ENCODE data around the gene TCTN1. TPM values are rescaled to one million over a fixed set of nuclear protein-coding genes. Genes with fewer than 3 reads are reported as not detected.

The TCTN1 gene
- total and polyA plus RNA-seq, 2 of the 13 experiments (the other 11 are each of a cell fraction or from before 2014, with no cell fraction given) = 13.6 to 16.0 TPM

- in situ Hi-C loops (cut with HindIII; ENCODE audit: extremely low pct_ligation_motif_present, low pct_unique_long_range_greater_than_20kb) (no loop called here), intact Hi-C loops (cut with micrococcal nuclease; ENCODE audit: unreplicated experiment) (no loop called here)
- Histone ChIP-seq H3K79me2 (ENCODE audit: insufficient read depth, low read length) (no peaks in the 10 kb centered on the region), H3K9me3 (ENCODE audit: low read length) (no peaks in the 10 kb centered on the region), H3K9ac (ENCODE audit: insufficient read depth, low read depth, low read length) (no peak overlapping the region), H3K27ac (ENCODE audit: extremely low read length, insufficient read depth, low read length) (no peak overlapping the region), H3K36me3 (replicated peaks in 1 of 2; ENCODE audit: control insufficient read depth in 1 of 2, insufficient read depth in 2 of 2, low read length in 2 of 2) (no peaks in the 10 kb centered on the region), H3K4me1 (ENCODE audit: insufficient read depth, low read length) (peaks cover 12% of the 10 kb centered on the region), H4K20me1 (ENCODE audit: insufficient read depth, low read length) (no peaks in the 10 kb centered on the region), H3K4me2 (ENCODE audit: low read depth, low read length) (no peak overlapping the region), H3K4me3 (replicated peaks in 1 of 3; ENCODE audit: insufficient read depth in 1 of 3, low read depth in 2 of 3, low read length in 3 of 3) (no peak overlapping the region), H3K27me3 (ENCODE audit: control insufficient read depth in 1 of 2, insufficient read depth in 2 of 2, low read length in 2 of 2) (no peaks in the 10 kb centered on the region), H2AFZ (ENCODE audit: low read length) (no peak overlapping the region)
- BruUV-seq (replicated peaks) = no TSS peak
- TF ChIP-seq ZNF577 (CRISPR knock-in tag; IDR thresholded peaks at IDR 0.05; ENCODE audit: borderline replicate concordance, low read depth) (no peak), ZNF234 (CRISPR knock-in tag; conservative IDR thresholded peaks at IDR 0.05) (no peak)
- 86% methylated on average over 7 of the region's 7 CpGs for WGBS (ENCODE audit: low lambda C conversion rate)
- FAIRE-seq (no peak), ATAC-seq (no peak), DNase-seq (ENCODE audit: low spot score) (no peak)
- ChIA-PET POLR2A (no interaction called here), CTCF (ENCODE audit: low intra/inter-chr PET ratio, low total read pairs) (no interaction called here)
Observed at GRCh38 chr12:110647631-110648040, 33.7 kb downstream of the TCTN1 start.

DNA sequence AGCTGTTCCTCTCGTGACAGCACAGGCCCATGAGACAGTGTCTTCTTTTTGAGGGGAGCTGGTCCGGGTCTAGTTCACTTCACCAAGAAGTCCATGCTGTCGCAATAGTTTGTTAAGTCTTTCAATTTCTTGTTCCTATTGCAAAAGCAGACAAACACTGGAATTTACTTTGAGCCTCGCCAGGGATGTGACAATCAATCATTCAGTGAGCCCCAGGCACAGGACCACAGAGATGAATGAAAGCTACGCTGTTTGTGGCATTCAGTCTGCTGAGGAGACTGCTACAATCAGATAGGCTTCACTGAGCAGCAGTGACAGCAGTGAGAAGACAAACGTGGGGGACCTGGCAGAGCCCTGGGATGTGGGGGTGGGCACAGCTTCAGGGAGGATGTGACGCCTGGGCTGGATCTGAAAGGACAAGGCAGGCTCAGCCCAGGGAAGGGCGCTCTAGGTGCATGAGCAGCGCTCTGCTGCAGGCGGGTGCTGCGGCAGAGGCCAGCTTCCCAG lies 35.5 kb downstream of the TCTN1 start:
- 51% methylated on average over 11 of the region's 11 CpGs for WGBS (ENCODE audit: low lambda C conversion rate)
- no peaks in the 10 kb centered on the region for H3K36me3 ChIP-seq (replicated peaks in 1 of 2; ENCODE audit: control insufficient read depth in 1 of 2, insufficient read depth in 2 of 2, low read length in 2 of 2)
- in situ Hi-C loops (cut with HindIII; ENCODE audit: extremely low pct_ligation_motif_present, low pct_unique_long_range_greater_than_20kb) = no loop called here
- no peak overlapping the region for H3K4me3 ChIP-seq (replicated peaks in 1 of 3; ENCODE audit: insufficient read depth in 1 of 3, low read depth in 2 of 3, low read length in 3 of 3)
- H3K4me2 ChIP-seq (ENCODE audit: low read depth, low read length) = no peak overlapping the region
- H3K4me1 ChIP-seq (ENCODE audit: insufficient read depth, low read length) = peaks cover 12% of the 10 kb centered on the region
- H3K79me2 ChIP-seq (ENCODE audit: insufficient read depth, low read length) = no peaks in the 10 kb centered on the region
- H2AFZ ChIP-seq (ENCODE audit: low read length) = no peak overlapping the region
- intact Hi-C loops (cut with micrococcal nuclease; ENCODE audit: unreplicated experiment) = no loop called here
- no peak overlapping the region for H3K27ac ChIP-seq (ENCODE audit: extremely low read length, insufficient read depth, low read length)
- ChIA-PET CTCF (ENCODE audit: low intra/inter-chr PET ratio, low total read pairs) (no interaction called here), POLR2A (interaction anchor here (1.0 kb wide), 1 partner anchor 35 kb away, joined by 3 read pairs; the partner anchor contains the start of gene TCTN1)
- ATAC-seq (peak; percentile 86), DNase-seq (ENCODE audit: low spot score) (peak; percentile 41), FAIRE-seq (peak; percentile 75)
- no peaks in the 10 kb centered on the region for H3K27me3 ChIP-seq (ENCODE audit: control insufficient read depth in 1 of 2, insufficient read depth in 2 of 2, low read length in 2 of 2)
- BruUV-seq (replicated peaks) = no TSS peak
- H4K20me1 ChIP-seq (ENCODE audit: insufficient read depth, low read length) = no peaks in the 10 kb centered on the region
- H3K9ac ChIP-seq (ENCODE audit: insufficient read depth, low read depth, low read length) = no peak overlapping the region
- H3K9me3 ChIP-seq (ENCODE audit: low read length) = no peaks in the 10 kb centered on the region
- TF ChIP-seq, protein P1, sequence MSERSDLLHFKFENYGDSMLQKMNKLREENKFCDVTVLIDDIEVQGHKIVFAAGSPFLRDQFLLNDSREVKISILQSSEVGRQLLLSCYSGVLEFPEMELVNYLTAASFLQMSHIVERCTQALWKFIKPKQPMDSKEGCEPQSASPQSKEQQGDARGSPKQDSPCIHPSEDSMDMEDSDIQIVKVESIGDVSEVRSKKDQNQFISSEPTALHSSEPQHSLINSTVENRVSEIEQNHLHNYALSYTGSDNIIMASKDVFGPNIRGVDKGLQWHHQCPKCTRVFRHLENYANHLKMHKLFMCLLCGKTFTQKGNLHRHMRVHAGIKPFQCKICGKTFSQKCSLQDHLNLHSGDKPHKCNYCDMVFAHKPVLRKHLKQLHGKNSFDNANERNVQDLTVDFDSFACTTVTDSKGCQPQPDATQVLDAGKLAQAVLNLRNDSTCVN (CRISPR knock-in tag; IDR thresholded peaks at IDR 0.05; ENCODE audit: borderline replicate concordance) = no peak
- TF ChIP-seq ZFP62 (CRISPR knock-in tag; IDR thresholded peaks at IDR 0.05) (no peak), ZNF251 (CRISPR knock-in tag; IDR thresholded peaks at IDR 0.05) (no peak), ATF1 (CRISPR knock-in tag; IDR thresholded peaks at IDR 0.05) (no peak), BCL6 (CRISPR knock-in tag; IDR thresholded peaks at IDR 0.05) (0 out of 2 replicates have a peak, but pooled peaks have one; percentile 24), SMAD9 (CRISPR knock-in tag; IDR thresholded peaks at IDR 0.05) (no peak), KLF9 (CRISPR knock-in tag; IDR thresholded peaks at IDR 0.05; ENCODE audit: low read depth) (no peak), PRPF4 (IDR thresholded peaks at IDR 0.05; ENCODE audit: low read depth, low read length, poor library complexity, severe bottlenecking) (no peak), HNF4A (CRISPR knock-in tag; IDR thresholded peaks at IDR 0.05) (0 out of 2 replicates have a peak, but pooled peaks have one; percentile 18), FOXK1 (CRISPR knock-in tag; IDR thresholded peaks at IDR 0.05; ENCODE audit: borderline replicate concordance, low read depth) (no peak), ZNF672 (CRISPR knock-in tag; IDR thresholded peaks at IDR 0.05) (no peak), TBX3 (IDR thresholded peaks at IDR 0.05; ENCODE audit: borderline replicate concordance) (no peak), ZNF7 (CRISPR knock-in tag; IDR thresholded peaks at IDR 0.05) (peak; percentile 85), ZNF775 (CRISPR knock-in tag; IDR thresholded peaks at IDR 0.05; ENCODE audit: borderline replicate concordance) (no peak)
- TF ChIP-seq, protein P2, sequence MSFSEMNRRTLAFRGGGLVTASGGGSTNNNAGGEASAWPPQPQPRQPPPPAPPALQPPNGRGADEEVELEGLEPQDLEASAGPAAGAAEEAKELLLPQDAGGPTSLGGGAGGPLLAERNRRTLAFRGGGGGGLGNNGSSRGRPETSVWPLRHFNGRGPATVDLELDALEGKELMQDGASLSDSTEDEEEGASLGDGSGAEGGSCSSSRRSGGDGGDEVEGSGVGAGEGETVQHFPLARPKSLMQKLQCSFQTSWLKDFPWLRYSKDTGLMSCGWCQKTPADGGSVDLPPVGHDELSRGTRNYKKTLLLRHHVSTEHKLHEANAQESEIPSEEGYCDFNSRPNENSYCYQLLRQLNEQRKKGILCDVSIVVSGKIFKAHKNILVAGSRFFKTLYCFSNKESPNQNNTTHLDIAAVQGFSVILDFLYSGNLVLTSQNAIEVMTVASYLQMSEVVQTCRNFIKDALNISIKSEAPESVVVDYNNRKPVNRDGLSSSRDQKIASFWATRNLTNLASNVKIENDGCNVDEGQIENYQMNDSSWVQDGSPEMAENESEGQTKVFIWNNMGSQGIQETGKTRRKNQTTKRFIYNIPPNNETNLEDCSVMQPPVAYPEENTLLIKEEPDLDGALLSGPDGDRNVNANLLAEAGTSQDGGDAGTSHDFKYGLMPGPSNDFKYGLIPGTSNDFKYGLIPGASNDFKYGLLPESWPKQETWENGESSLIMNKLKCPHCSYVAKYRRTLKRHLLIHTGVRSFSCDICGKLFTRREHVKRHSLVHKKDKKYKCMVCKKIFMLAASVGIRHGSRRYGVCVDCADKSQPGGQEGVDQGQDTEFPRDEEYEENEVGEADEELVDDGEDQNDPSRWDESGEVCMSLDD (CRISPR knock-in tag; IDR thresholded peaks at IDR 0.05; ENCODE audit: borderline replicate concordance) = no peak
